Neural cell (in vitro differentiated cells): ENCODE results near the gene HACD4. TPM values are rescaled to one million over a fixed set of nuclear protein-coding genes. Genes with fewer than 3 reads are reported as not detected.

Experiments
- H2AFZ ChIP-seq: fragments of 200-600, 300-800 bp; sonication (generic), shearing (Covaris generic); 2 replicates; pipeline ENCODE4 v1.6.0; 2014; ENCODE audit warnings: low read depth, mild to moderate bottlenecking, antibody characterized with exemption, low read length, moderate library complexity
- H3F3A ChIP-seq: fragments of 200-600 bp; shearing (Covaris generic); 2 replicates; pipeline ENCODE4 v1.6.1; 2016; ENCODE audit warnings: mild to moderate bottlenecking, moderate library complexity, mixed read lengths, antibody characterized with exemption, low read length; ENCODE audit not compliant: insufficient read depth, poor library complexity, severe bottlenecking
- H3K27ac ChIP-seq: fragments of 200-600, 300-800 bp; sonication (generic), shearing (Covaris generic); 2 replicates; pipeline ENCODE4 v1.5.1; 2014; ENCODE audit warnings: mild to moderate bottlenecking, low read length, moderate library complexity
- H3K27me3 ChIP-seq: fragments of 300-800, 200-600 bp; sonication (generic), shearing (Covaris generic); 2 replicates; pipeline ENCODE4 v1.6.0; 2014; ENCODE audit warnings: mild to moderate bottlenecking, low read depth, low read length, moderate library complexity; ENCODE audit not compliant: insufficient read depth
- H3K36me3 ChIP-seq: fragments of 300-800, 200-600 bp; sonication (generic), shearing (Covaris generic); 2 replicates; pipeline ENCODE4 v1.5.1; 2014; ENCODE audit warnings: mild to moderate bottlenecking, antibody characterized with exemption, low read length, moderate library complexity; ENCODE audit not compliant: insufficient read depth
- H3K4me2 ChIP-seq: fragments of 300-800, 200-600 bp; sonication (generic), shearing (Covaris generic); 2 replicates; pipeline ENCODE4 v1.6.0; 2014; ENCODE audit warnings: mild to moderate bottlenecking, low read length
- H3K4me3 ChIP-seq: fragments of 300-800, 200-600 bp; sonication (generic), shearing (Covaris generic); 2 replicates; pipeline ENCODE4 v1.5.1; 2014; ENCODE audit warnings: mild to moderate bottlenecking, low read length, moderate library complexity
- H3K79me2 ChIP-seq: fragments of 200-600 bp; shearing (Covaris generic); replicated peaks from 2 replicates; pipeline ENCODE4 v1.6.0; 2014; ENCODE audit warnings: mild to moderate bottlenecking, low read length, moderate library complexity; ENCODE audit not compliant: insufficient read depth
- H3K9ac ChIP-seq: fragments of 300-800, 200-600 bp; sonication (generic), shearing (Covaris generic); 2 replicates; pipeline ENCODE4 v1.6.1; 2016; ENCODE audit warnings: mild to moderate bottlenecking, low read length, mixed read lengths
- H3K9me2 ChIP-seq: fragments of 200-600 bp; shearing (Covaris generic); 2 replicates; pipeline ENCODE4 v1.6.1; 2016; ENCODE audit warnings: mild to moderate bottlenecking, low read length, mixed read lengths; ENCODE audit not compliant: insufficient read depth
- H3K9me3 ChIP-seq: fragments of 200-600, 300-800 bp; sonication (generic), shearing (Covaris generic); 2 replicates; pipeline ENCODE4 v1.6.1; 2016; ENCODE audit warnings: mild to moderate bottlenecking, mixed run types, low read length, moderate library complexity, mixed read lengths
- H4K20me1 ChIP-seq: fragments of 200-600 bp; shearing (Covaris generic); 2 replicates; pipeline ENCODE4 v1.6.1; 2016; ENCODE audit warnings: mild to moderate bottlenecking, mixed run types; ENCODE audit not compliant: insufficient read depth
- CTCF ChIP-seq: fragments of 450-650 bp; IDR thresholded peaks from 2 replicates; pipeline ENCODE4 v1.5.1; 2014; ENCODE audit warnings: antibody characterized with exemption, mild to moderate bottlenecking, moderate library complexity; ENCODE audit not compliant: poor library complexity, severe bottlenecking
- EP300 ChIP-seq: fragments of 450-650 bp; conservative IDR thresholded peaks from 2 replicates; pipeline ENCODE4 v1.6.1; 2014; ENCODE audit warnings: antibody characterized with exemption, mild to moderate bottlenecking, moderate library complexity; ENCODE audit not compliant: poor library complexity, severe bottlenecking
- MXI1 ChIP-seq: fragments of 450-650 bp; conservative IDR thresholded peaks from 2 replicates; pipeline ENCODE4 v1.6.1; 2014; ENCODE audit warnings: antibody characterized with exemption, mild to moderate bottlenecking; ENCODE audit not compliant: poor library complexity, severe bottlenecking
- POLR2AphosphoS5 ChIP-seq: IDR thresholded peaks from 2 replicates; pipeline ENCODE4 v1.6.1; 2012
- REST ChIP-seq: IDR thresholded peaks from 2 replicates; pipeline ENCODE4 v1.6.1; 2012; ENCODE audit warnings: borderline replicate concordance
- polyA plus RNA-seq: library from polyadenylated mRNA; depleted of rRNA; stranded (reverse); fragments of >200 nt; gene quantifications from 2 replicates; pipeline ENCODE4 v1.2.3, GENCODE V29; 2014

HACD4 gene
- polyA plus RNA-seq, 1 donor from 2014 or later, result not detected

- Histone ChIP-seq H2AFZ (no peak overlapping the region), H3K27ac (no peak overlapping the region), H3K9ac (no peak overlapping the region), H3K79me2 (no peaks in the 10 kb centered on the region), H3K4me2 (no peak overlapping the region), H3K9me2 (no peaks in the 10 kb centered on the region), H3F3A (no peaks in the 10 kb centered on the region), H3K27me3 (no peaks in the 10 kb centered on the region), H3K4me3 (no peak overlapping the region), H4K20me1 (no peaks in the 10 kb centered on the region), H3K9me3 (no peaks in the 10 kb centered on the region), H3K36me3 (no peaks in the 10 kb centered on the region)
- TF ChIP-seq POLR2AphosphoS5, result no peak
- no peak for TF ChIP-seq REST
Observed at GRCh38 chr9:21028466-21028865, 3.0 kb downstream of the HACD4 start.

GRCh38 chr9:21027295-21027694 lies 4.1 kb downstream of the HACD4 start:
- TF ChIP-seq REST (no peak), POLR2AphosphoS5 (no peak), EP300 (no peak), MXI1 (no peak)
- H3K4me2 ChIP-seq, result no peak overlapping the region
- no peaks in the 10 kb centered on the region for H3K9me3 ChIP-seq
- H3K9ac ChIP-seq, result no peak overlapping the region
- H3K4me3 ChIP-seq, result no peak overlapping the region
- no peaks in the 10 kb centered on the region for H3K79me2 ChIP-seq
- H3K9me2 ChIP-seq, result no peaks in the 10 kb centered on the region
- H2AFZ ChIP-seq, result no peak overlapping the region
- no peaks in the 10 kb centered on the region for H4K20me1 ChIP-seq
- H3K36me3 ChIP-seq, result no peaks in the 10 kb centered on the region
- no peaks in the 10 kb centered on the region for H3F3A ChIP-seq
- no peaks in the 10 kb centered on the region for H3K27me3 ChIP-seq
- no peak overlapping the region for H3K27ac ChIP-seq

GRCh38 chr9:21023861-21024260 lies 7.6 kb downstream of the HACD4 start:
- no peaks in the 10 kb centered on the region for H3K9me2 ChIP-seq
- H4K20me1 ChIP-seq, result no peaks in the 10 kb centered on the region
- no peak overlapping the region for H3K27ac ChIP-seq
- no peaks in the 10 kb centered on the region for H3K9me3 ChIP-seq
- H3K4me3 ChIP-seq, result no peak overlapping the region
- no peak overlapping the region for H3K4me2 ChIP-seq
- H3K9ac ChIP-seq, result no peak overlapping the region
- H3K27me3 ChIP-seq, result no peaks in the 10 kb centered on the region
- no peaks in the 10 kb centered on the region for H3F3A ChIP-seq
- H2AFZ ChIP-seq, result no peak overlapping the region
- no peaks in the 10 kb centered on the region for H3K36me3 ChIP-seq
- no peaks in the 10 kb centered on the region for H3K79me2 ChIP-seq
- no peak for TF ChIP-seq CTCF
- no peak for TF ChIP-seq REST
